ENCODE measurements around the gene OR5H14. TPM values are rescaled to one million over a fixed set of nuclear protein-coding genes. Genes with fewer than 3 reads are reported as not detected.
"Not testable (repeated sequence)": the region's sequence is repeated elsewhere in the genome, so short reads cannot be mapped to it uniquely, and the experiment has no call there.

Gene OR5H14
- total RNA-seq, 4 donors from 2014 or later = not detected

- H3K36me3 ChIP-seq = no peaks in the 10 kb centered on the region
- H3K27me3 ChIP-seq = no peaks in the 10 kb centered on the region
- TF ChIP-seq, protein P1, sequence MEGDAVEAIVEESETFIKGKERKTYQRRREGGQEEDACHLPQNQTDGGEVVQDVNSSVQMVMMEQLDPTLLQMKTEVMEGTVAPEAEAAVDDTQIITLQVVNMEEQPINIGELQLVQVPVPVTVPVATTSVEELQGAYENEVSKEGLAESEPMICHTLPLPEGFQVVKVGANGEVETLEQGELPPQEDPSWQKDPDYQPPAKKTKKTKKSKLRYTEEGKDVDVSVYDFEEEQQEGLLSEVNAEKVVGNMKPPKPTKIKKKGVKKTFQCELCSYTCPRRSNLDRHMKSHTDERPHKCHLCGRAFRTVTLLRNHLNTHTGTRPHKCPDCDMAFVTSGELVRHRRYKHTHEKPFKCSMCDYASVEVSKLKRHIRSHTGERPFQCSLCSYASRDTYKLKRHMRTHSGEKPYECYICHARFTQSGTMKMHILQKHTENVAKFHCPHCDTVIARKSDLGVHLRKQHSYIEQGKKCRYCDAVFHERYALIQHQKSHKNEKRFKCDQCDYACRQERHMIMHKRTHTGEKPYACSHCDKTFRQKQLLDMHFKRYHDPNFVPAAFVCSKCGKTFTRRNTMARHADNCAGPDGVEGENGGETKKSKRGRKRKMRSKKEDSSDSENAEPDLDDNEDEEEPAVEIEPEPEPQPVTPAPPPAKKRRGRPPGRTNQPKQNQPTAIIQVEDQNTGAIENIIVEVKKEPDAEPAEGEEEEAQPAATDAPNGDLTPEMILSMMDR (IDR thresholded peaks at IDR 0.05) = no peak
- no peak for TF ChIP-seq EP300 (IDR thresholded peaks at IDR 0.05)
- TF ChIP-seq POLR2AphosphoS5 (IDR thresholded peaks at IDR 0.05) = no peak
- no peak for TF ChIP-seq POLR2A (IDR thresholded peaks at IDR 0.05; ENCODE audit: low read depth)
- H3K27ac ChIP-seq (replicated peaks in 1 of 4) = no peak overlapping the region
- H3K4me3 ChIP-seq = no peak overlapping the region
- no peaks in the 10 kb centered on the region for H3K4me1 ChIP-seq
- DNase-seq (ENCODE audit: extremely low spot score) = no peak
- no peaks in the 10 kb centered on the region for H3K9me3 ChIP-seq
- intact Hi-C loops (cut with DNase I) = no loop called here
Measured at GRCh38 chr3:98140531-98140930, 6.7 kb upstream of the OR5H14 start.

- no peak for DNase-seq (ENCODE audit: extremely low spot score)
- no peak for TF ChIP-seq POLR2A (IDR thresholded peaks at IDR 0.05; ENCODE audit: low read depth)
- no peaks in the 10 kb centered on the region for H3K4me1 ChIP-seq
- intact Hi-C loops (cut with DNase I) = no loop called here
- 66% methylated on average over 3 of the region's 3 CpGs for WGBS
- no peaks in the 10 kb centered on the region for H3K27me3 ChIP-seq
- H3K9me3 ChIP-seq = no peaks in the 10 kb centered on the region
- no peak overlapping the region for H3K4me3 ChIP-seq
- H3K27ac ChIP-seq (replicated peaks in 1 of 4) = no peak overlapping the region
- H3K36me3 ChIP-seq = no peaks in the 10 kb centered on the region
Measured at GRCh38 chr3:98148751-98149150, 1.5 kb downstream of the OR5H14 start.

DNA sequence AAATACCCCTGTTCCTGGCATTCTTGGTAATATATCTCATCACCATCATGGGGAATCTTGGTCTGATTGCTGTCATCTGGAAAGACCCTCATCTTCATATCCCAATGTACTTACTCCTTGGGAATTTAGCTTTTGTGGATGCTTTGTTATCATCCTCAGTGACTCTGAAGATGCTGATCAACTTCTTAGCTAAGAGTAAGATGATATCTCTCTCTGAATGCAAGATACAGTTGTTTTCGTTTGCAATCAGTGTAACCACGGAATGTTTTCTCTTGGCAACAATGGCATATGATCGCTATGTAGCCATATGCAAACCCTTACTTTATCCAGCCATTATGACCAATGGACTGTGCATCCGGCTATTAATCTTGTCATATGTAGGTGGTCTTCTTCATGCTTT, 2.2 kb downstream of the OR5H14 start:
- H3K27me3 ChIP-seq; H3K4me1 ChIP-seq; H3K36me3 ChIP-seq; H3K9me3 ChIP-seq; H3K27ac ChIP-seq (replicated peaks in 1 of 4); H3K4me3 ChIP-seq; DNase-seq (ENCODE audit: extremely low spot score); intact Hi-C loops (cut with DNase I): not testable (repeated sequence)
- 82% methylated on average over 4 of the region's 4 CpGs for WGBS

GRCh38 chr3:98151241-98151640, 4.0 kb downstream of the OR5H14 start:
- no peaks in the 10 kb centered on the region for H3K27me3 ChIP-seq
- TF ChIP-seq POLR2A (IDR thresholded peaks at IDR 0.05; ENCODE audit: low read depth) (no peak), EP300 (IDR thresholded peaks at IDR 0.05) (no peak), POLR2AphosphoS5 (IDR thresholded peaks at IDR 0.05) (no peak)
- TF ChIP-seq, protein P1 (IDR thresholded peaks at IDR 0.05) = no peak
- no peak overlapping the region for H3K4me3 ChIP-seq
- WGBS = 74% methylated on average over 5 of the region's 5 CpGs
- no peak for DNase-seq (ENCODE audit: extremely low spot score)
- no peak overlapping the region for H3K27ac ChIP-seq (replicated peaks in 1 of 4)
- H3K36me3 ChIP-seq = no peaks in the 10 kb centered on the region
- no peaks in the 10 kb centered on the region for H3K9me3 ChIP-seq
- intact Hi-C loops (cut with DNase I) = no loop called here
- H3K4me1 ChIP-seq = no peaks in the 10 kb centered on the region

- Histone ChIP-seq H3K27me3 (no peaks in the 10 kb centered on the region), H3K9me3 (no peaks in the 10 kb centered on the region), H3K4me3 (no peak within 1 kb of the TSS), H3K27ac (replicated peaks in 1 of 4) (no peak within 1 kb of the TSS), H3K36me3 (no peaks in the 10 kb centered on the region), H3K4me1 (no peaks in the 10 kb centered on the region)
- intact Hi-C loops (cut with DNase I) = no loop called here
- TF ChIP-seq POLR2A (IDR thresholded peaks at IDR 0.05; ENCODE audit: low read depth) (no peak), EP300 (IDR thresholded peaks at IDR 0.05) (no peak), POLR2AphosphoS5 (IDR thresholded peaks at IDR 0.05) (no peak)
- TF ChIP-seq, protein P1 (IDR thresholded peaks at IDR 0.05) = no peak
- no peak for DNase-seq (ENCODE audit: extremely low spot score)
- WGBS = 95% methylated on average over 3 of the region's 3 CpGs
Measured at GRCh38 chr3:98166396-98166795, 19.1 kb downstream of the OR5H14 start, which contains the start of gene OR5H15. Gene OR5H15, plus strand, starts transcription at chr3:98166696. Its CDS starts 2,004 bp downstream, at chr3:98168700.

GRCh38 chr3:98171071-98171470, 23.8 kb downstream of the OR5H14 start:
- 58% methylated on average over 1 of the region's 1 CpG for WGBS
- no peaks in the 10 kb centered on the region for H3K9me3 ChIP-seq
- no peaks in the 10 kb centered on the region for H3K4me1 ChIP-seq
- H3K27me3 ChIP-seq = no peaks in the 10 kb centered on the region
- intact Hi-C loops (cut with DNase I) = no loop called here
- H3K36me3 ChIP-seq = no peaks in the 10 kb centered on the region
- TF ChIP-seq, protein P1 (IDR thresholded peaks at IDR 0.05) = no peak
- no peak for TF ChIP-seq POLR2AphosphoS5 (IDR thresholded peaks at IDR 0.05)
- no peak for TF ChIP-seq EP300 (IDR thresholded peaks at IDR 0.05)
- TF ChIP-seq POLR2A (IDR thresholded peaks at IDR 0.05; ENCODE audit: low read depth) = no peak
- DNase-seq (ENCODE audit: extremely low spot score) = no peak
- no peak overlapping the region for H3K27ac ChIP-seq (replicated peaks in 1 of 4)
- no peak overlapping the region for H3K4me3 ChIP-seq
